Spinal cord (tissue), 10 donors: ENCODE measurements around the gene FBXO21. TPM values are rescaled to one million over a fixed set of nuclear protein-coding genes. Genes with fewer than 3 reads are reported as not detected.
A peak's percentile ranks its signal among the peaks of the same experiment; 100 is the strongest.

Experiments used
- DNase-seq, 6 donors: peaks; one replicate each; pipeline versions ENCODE4 v3.0.0 to v3.0.0-alpha.2; 2013 to 2015; ENCODE audit warnings: low spot score in 6 of 6, low read depth in 4 of 6
- H3K27ac ChIP-seq: one replicate; pipeline ENCODE4 v1.5.1; 2013; ENCODE audit warnings: low read depth, low read length, control low read depth
- H3K27me3 ChIP-seq: one replicate; pipeline ENCODE4 v1.6.1; 2013; ENCODE audit warnings: low read length; ENCODE audit not compliant: control insufficient read depth, insufficient read depth
- H3K36me3 ChIP-seq: one replicate; pipeline ENCODE4 v1.6.1; 2013; ENCODE audit warnings: low read length; ENCODE audit not compliant: control insufficient read depth, insufficient read depth
- H3K4me1 ChIP-seq: one replicate; pipeline ENCODE4 v1.6.1; 2013; ENCODE audit warnings: low read length; ENCODE audit not compliant: control insufficient read depth, insufficient read depth
- H3K4me3 ChIP-seq: one replicate; pipeline ENCODE4 v1.5.1; 2013; ENCODE audit warnings: low read depth, low read length, control low read depth
- H3K9me3 ChIP-seq: one replicate; pipeline ENCODE4 v1.6.1; 2013; ENCODE audit warnings: low read length; ENCODE audit not compliant: control insufficient read depth, insufficient read depth
- WGBS: methylation state at CpG from one replicate; pipeline ENCODE4 v1.1.5; 2013; ENCODE audit warnings: missing lambda C conversion rate; ENCODE audit not compliant: insufficient coverage; 5-methylcytosine and 5-hydroxymethylcytosine counted together
- polyA plus RNA-seq, 2 donors: library from polyadenylated mRNA; unstranded; fragments of 120-200 nt; gene quantifications; one replicate each; pipeline ENCODE4 v1.2.1, GENCODE V29; 2013; ENCODE audit not compliant: insufficient read length in 2 of 2
- total RNA-seq, 2 donors: library from RNA; depleted of rRNA in 1 of 2; stranded (reverse); fragments of 120-200 nt in 1 of 2; fragments of >200 nt in 1 of 2; gene quantifications; one replicate each; pipeline versions ENCODE4 v1.2.3 to v1.2.4, GENCODE V29; 2013 to 2014
- donor health status: healthy.

The FBXO21 gene
- total and polyA plus RNA-seq, 4 donors = 60.3 to 94.2 (median 75.3) TPM

DNA sequence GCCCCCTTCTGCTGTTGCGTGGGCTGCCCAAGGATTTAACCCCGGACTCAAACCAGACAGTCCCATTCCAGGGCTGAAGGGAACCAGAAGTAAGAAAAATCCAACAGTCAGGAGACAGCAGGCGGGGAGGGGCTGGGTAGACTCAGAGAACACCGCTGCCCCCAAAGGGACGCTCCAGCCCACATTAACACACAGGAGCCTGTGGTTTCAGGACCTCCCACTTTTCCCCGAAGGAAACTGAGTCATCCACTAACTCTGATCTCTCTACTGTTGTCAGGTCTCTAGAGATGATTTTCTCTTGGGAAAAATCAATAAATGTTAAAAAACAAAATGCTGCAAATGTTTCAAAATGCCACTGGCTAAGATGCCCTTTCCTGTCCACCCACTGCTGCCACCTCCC lies 41.6 kb downstream of the FBXO21 start:
- DNase-seq = no peak
- Histone ChIP-seq H3K4me3 (no peak overlapping the region), H3K9me3 (no peaks in the 10 kb centered on the region), H3K4me1 (peaks cover 6% of the 10 kb centered on the region), H3K27me3 (no peaks in the 10 kb centered on the region), H3K27ac (no peak overlapping the region), H3K36me3 (peaks cover 48% of the 10 kb centered on the region)
- 95% methylated on average over 5 of the region's 6 CpGs for WGBS

DNA sequence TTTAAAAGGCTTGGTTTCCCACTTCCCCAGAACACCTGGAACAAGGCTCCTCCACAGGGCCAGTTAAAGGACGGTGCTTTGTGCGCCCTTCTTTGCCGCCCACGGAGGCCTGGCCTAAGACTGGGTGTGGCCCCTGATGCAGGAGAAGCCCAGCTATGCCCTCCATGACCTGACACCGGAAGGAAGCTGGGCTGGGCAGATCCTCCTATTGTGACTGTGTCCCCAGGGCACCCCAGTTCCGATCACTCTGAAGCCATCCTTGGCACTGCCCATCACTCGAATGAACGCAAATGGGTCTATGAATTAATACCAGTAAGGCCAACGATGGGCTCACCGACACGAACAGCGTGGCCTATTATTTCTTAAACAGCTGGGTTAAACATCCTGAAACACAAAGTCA lies 42.6 kb downstream of the FBXO21 start:
- WGBS = 84% methylated on average over 12 of the region's 12 CpGs

DNA sequence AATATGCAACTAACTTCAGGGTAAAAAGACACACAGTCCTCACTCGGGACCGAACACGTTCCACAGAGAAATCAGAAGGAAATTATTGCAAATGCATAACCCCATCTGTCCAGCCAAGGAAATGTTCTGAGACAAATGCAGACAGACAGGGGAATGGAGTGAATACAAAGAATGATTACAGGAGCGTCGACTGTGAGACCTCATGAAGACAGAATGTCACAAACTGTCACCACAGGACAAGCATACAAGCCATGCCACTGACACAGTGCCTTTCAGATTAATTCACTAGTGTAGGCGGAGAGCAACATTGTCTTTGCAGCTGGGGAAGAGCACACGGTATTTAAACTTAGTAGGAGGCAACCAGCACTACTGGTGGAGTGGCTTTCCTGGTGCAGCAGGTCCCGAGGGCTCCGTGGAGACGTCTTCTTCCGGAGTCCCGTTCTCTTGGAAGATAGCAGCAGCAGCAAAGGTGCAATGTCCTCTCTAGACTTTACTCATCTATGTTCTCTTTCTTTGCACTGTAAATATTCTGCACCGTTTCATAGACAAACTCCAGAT lies 44.6 kb downstream of the FBXO21 start:
- no peak for DNase-seq
- peaks cover 4% of the 10 kb centered on the region for H3K4me1 ChIP-seq
- H3K27me3 ChIP-seq = no peaks in the 10 kb centered on the region
- no peak overlapping the region for H3K4me3 ChIP-seq
- peaks cover 39% of the 10 kb centered on the region for H3K36me3 ChIP-seq
- no peaks in the 10 kb centered on the region for H3K9me3 ChIP-seq
- 22% methylated on average over 2 of the region's 13 CpGs for WGBS
- H3K27ac ChIP-seq = no peak overlapping the region

More for the DNA sequence above, 42.6 kb downstream of the FBXO21 start:
- no peak for DNase-seq
- Histone ChIP-seq H3K4me3 (no peak overlapping the region), H3K27ac (no peak overlapping the region), H3K27me3 (no peaks in the 10 kb centered on the region), H3K4me1 (no peaks in the 10 kb centered on the region), H3K9me3 (no peaks in the 10 kb centered on the region), H3K36me3 (peaks cover 39% of the 10 kb centered on the region)

DNA sequence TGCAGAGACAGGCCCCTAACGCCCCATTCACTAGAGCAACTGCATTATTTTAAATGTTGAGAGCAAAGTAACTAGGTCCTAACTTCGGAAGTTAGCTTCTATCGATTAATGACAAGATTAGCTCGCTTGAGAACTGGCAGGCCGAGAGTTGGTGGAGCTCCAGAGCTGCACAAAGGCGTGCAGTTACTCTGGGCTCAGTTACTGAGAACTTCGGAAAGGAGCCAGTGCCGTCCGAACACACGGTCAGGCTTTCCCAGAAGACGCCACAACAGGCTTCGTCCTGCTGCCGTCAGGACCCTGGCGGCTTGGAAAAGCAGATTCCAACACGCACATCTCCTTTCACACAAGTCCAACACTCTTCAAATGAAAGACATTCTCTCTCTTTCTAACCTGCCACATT lies 45.7 kb downstream of the FBXO21 start:
- Histone ChIP-seq H3K36me3 (peaks cover 33% of the 10 kb centered on the region), H3K4me1 (peaks cover 10% of the 10 kb centered on the region), H3K4me3 (no peak overlapping the region), H3K9me3 (no peaks in the 10 kb centered on the region), H3K27ac (no peak overlapping the region), H3K27me3 (no peaks in the 10 kb centered on the region)
- 80% methylated on average over 15 of the region's 15 CpGs for WGBS
- peak in 1 of 6 donors; percentile 45 for DNase-seq

DNA sequence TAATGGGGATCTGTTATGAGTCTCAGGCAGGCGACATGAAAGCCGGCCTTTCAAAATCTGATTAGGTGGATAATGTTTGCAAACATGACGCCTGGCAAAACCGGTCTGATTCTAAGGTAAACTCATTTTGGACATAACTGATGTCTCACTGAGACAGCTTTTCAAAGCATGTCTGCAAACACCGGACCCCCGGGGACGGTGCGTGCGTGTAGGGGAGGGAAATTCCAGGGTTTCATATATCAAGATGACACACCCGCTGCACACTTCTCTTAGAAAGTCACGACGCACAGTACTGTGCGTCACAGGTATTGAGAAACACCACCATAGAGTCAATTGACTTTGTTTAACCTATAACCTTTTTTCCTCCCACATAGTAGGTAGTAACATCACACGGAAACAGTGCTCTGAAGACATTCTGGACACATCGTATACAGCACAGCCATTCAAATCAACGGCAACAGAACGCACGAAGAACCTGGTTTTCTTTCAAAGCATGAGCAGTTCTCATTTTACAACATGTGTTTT lies 47.2 kb downstream of the FBXO21 start:
- H3K9me3 ChIP-seq = no peaks in the 10 kb centered on the region
- no peak for DNase-seq

DNA sequence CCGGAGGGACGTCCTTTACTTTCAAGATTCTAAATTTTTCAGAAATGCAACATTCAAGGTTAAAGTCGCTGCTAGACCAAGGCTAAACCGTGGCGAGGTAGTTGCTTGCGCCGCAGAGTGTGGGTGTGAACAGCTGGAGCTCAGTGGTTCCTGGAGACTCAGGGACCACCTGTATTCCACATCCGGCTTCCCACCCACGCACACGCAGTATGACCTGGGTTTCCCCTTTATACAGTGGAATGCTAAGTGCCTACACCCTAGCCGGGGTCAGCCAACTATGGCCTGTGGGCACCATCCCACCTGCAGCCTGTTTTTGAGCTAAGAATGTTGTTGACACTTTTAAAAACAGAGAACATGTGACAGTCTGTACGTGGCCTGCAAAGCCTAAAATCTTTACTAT lies 48.2 kb downstream of the FBXO21 start:
- Histone ChIP-seq H3K4me1 (peaks cover 10% of the 10 kb centered on the region), H3K9me3 (no peaks in the 10 kb centered on the region), H3K36me3 (peaks cover 17% of the 10 kb centered on the region), H3K27me3 (no peaks in the 10 kb centered on the region), H3K4me3 (no peak overlapping the region), H3K27ac (no peak overlapping the region)
- DNase-seq = no peak
- WGBS = 99% methylated on average over 10 of the region's 12 CpGs

More for the DNA sequence above, 47.2 kb downstream of the FBXO21 start:
- Histone ChIP-seq H3K4me3 (no peak overlapping the region), H3K36me3 (peaks cover 23% of the 10 kb centered on the region), H3K27me3 (no peaks in the 10 kb centered on the region), H3K4me1 (peaks cover 10% of the 10 kb centered on the region), H3K27ac (no peak overlapping the region)
- 65% methylated on average over 9 of the region's 18 CpGs for WGBS

DNA sequence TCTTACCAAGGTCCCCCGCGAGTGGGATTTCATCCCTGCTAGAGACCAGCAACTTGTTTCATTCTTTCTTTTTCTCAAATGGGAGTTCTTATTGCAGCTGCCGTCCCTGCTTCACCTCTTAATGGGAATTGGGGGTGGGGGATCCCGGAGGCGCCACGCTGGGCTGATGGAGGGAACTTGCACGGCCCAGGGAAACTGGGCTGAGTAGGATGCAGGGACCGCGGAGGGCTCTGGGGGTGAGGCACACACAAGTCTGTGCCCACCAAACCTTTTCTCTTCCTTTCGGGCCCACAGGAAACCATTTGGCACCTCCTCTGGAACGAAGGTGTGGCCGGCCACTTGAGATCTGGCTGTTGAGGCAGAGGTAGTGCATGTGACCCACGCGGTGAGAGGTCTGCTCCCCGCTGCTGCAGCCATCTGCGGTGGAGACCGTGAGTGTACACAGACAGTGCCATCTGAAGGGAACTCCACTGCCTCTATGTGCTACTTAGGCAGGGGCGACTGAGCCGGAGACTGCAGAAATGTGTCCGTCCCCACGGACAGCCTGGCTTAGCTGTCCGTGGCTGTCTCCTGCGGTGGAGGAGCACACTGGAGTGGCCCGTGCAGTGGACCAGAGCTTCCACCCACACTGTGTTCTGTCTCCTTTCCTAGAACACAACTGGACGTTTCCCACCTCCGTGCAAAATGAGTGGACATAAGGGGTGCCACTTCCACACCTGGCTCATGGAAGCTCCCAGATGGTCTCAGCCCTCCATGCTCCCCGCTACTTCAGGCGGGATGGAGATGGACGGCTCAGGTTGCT lies 49.0 kb downstream of the FBXO21 start:
- WGBS = 83% methylated on average over 22 of the region's 29 CpGs
- DNase-seq = no peak

DNA sequence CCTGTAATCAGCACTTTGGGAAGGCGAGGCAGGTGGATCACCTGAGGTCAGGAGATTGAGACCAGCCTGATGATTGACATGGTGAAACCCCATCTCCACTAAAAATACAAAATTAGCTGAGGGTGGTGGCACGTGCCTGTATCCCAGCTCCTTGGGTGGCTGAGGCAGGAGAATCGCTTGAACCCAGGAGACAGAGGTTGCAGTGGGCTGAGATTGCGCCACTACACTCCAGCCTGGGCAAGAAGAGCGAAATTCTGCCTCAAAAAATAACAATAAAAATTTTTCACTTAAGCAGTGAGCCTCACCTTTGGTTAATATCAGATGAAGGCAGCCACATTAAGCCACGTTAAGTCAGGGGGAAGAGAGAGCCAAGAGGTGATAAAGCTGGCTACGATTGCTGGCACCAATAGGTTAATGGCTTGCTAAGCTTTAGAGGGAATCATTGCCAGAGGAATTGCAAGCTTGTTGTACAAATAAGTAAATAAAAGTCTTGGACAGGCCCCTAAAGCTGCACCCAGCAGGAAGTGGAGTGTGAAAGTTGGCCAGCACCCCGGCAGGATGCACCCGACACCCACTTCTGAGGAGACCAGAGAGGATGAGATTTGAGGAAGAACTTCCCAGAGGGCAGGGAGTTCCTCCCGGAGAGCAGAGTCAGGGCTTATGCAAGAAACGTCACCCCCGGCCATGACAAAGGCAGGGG lies 49.7 kb downstream of the FBXO21 start:
- no peak overlapping the region for H3K27ac ChIP-seq
- H3K36me3 ChIP-seq = peaks cover 7% of the 10 kb centered on the region
- no peaks in the 10 kb centered on the region for H3K9me3 ChIP-seq
- H3K4me3 ChIP-seq = no peak overlapping the region
- H3K4me1 ChIP-seq = peaks cover 10% of the 10 kb centered on the region
- no peaks in the 10 kb centered on the region for H3K27me3 ChIP-seq
- DNase-seq = no peak
- 37% methylated on average over 7 of the region's 12 CpGs for whole genome bisulfite sequencing

More for the DNA sequence above, 49.0 kb downstream of the FBXO21 start:
- Histone ChIP-seq H3K9me3 (no peaks in the 10 kb centered on the region), H3K27ac (no peak overlapping the region), H3K4me3 (no peak overlapping the region), H3K4me1 (peaks cover 10% of the 10 kb centered on the region), H3K36me3 (peaks cover 13% of the 10 kb centered on the region), H3K27me3 (no peaks in the 10 kb centered on the region)

DNA sequence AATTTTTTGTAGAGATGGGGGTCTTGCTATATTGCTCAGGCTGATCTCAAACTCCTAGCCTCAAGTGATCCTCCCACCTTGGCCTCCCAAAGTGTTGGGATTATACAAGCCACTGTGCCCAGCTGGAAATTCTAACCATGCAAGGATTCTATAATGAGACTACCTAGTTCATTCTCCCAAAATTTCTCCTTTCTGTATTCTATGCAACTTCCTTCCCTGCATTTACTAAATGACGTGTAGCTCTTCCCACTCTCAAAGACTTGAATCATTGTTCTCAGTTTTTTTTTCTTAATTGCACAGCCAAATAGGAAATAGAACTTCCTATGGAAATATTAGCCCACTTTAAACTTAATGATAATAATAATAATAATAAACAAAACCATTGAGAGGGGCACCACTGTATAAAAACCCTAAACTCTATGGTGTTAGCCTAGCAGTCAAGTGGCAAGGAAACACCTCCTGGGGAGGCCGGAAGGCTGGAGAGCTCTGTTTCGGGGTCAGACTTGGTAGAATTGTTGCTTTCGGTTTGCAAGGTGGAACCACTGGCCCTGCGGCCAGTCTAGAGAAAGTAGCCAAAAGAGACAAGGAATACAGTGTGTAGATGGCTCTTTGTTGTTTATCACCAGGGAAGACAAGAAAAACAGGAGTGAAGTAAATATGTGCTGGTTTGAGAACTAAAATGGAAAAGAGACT lies 51.1 kb downstream of the FBXO21 start:
- no peak for DNase-seq
- WGBS = 93% methylated on average over 4 of the region's 5 CpGs
- peaks cover 7% of the 10 kb centered on the region for H3K36me3 ChIP-seq
- peaks cover 10% of the 10 kb centered on the region for H3K4me1 ChIP-seq
- no peak overlapping the region for H3K4me3 ChIP-seq
- H3K27ac ChIP-seq = no peak overlapping the region
- H3K27me3 ChIP-seq = no peaks in the 10 kb centered on the region
- no peaks in the 10 kb centered on the region for H3K9me3 ChIP-seq
